Measurements from ENCODE around the gene KRI1.
A peak's percentile ranks its signal among the peaks of the same experiment; 100 is the strongest.

DNA sequence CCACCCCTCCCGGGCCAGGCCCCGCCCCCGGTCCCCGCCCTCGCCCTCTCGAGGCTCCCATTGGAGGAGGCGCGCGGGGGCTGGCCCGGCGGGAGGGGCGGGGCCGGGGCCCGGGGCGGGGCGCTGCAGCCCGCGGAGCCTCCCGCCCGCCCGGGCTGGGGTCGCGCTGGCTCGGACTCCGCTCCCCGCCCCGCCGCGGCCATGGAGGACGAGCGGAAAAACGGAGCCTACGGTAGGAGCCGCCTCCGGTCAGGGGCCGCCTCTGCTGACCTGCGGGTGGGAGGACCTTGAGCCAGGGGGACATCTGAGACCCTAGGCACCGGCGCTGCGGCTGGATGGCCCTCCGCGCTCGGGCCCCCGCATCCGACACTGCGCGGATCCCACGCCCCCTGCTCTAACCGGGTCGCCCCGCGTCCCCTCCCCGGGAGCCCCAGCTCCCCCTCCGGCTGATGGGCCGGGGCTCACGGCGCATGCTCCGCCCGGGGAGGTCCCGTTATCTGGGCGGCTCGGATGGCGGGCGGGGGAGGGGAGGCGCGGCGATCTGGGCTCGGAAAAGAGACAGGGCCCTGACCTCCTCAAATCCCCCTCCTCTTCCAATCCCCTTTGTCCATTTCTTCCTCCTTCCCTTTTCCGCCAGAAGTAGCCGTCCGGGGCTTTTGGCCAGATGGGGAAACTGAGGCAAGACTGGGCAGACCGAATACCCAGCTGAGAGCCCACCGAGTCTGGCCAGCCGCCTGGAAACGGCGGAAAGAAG is 36.7 kb upstream of the KRI1 start:
- TF ChIP-seq, protein P1, sequence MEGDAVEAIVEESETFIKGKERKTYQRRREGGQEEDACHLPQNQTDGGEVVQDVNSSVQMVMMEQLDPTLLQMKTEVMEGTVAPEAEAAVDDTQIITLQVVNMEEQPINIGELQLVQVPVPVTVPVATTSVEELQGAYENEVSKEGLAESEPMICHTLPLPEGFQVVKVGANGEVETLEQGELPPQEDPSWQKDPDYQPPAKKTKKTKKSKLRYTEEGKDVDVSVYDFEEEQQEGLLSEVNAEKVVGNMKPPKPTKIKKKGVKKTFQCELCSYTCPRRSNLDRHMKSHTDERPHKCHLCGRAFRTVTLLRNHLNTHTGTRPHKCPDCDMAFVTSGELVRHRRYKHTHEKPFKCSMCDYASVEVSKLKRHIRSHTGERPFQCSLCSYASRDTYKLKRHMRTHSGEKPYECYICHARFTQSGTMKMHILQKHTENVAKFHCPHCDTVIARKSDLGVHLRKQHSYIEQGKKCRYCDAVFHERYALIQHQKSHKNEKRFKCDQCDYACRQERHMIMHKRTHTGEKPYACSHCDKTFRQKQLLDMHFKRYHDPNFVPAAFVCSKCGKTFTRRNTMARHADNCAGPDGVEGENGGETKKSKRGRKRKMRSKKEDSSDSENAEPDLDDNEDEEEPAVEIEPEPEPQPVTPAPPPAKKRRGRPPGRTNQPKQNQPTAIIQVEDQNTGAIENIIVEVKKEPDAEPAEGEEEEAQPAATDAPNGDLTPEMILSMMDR (IDR thresholded peaks at IDR 0.05; ENCODE audit: low read depth, low read length, missing input control): no peak
- no peak for TF ChIP-seq REST (IDR thresholded peaks at IDR 0.05)
- TF ChIP-seq FOXA1 (IDR thresholded peaks at IDR 0.05): no peak
- peak; percentile 5 for TF ChIP-seq YY1 (IDR thresholded peaks at IDR 0.05)
- TF ChIP-seq, protein P2, sequence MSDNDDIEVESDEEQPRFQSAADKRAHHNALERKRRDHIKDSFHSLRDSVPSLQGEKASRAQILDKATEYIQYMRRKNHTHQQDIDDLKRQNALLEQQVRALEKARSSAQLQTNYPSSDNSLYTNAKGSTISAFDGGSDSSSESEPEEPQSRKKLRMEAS (IDR thresholded peaks at IDR 0.05): no peak
- TF ChIP-seq GABPA (IDR thresholded peaks at IDR 0.05 in 1 of 2, conservative IDR thresholded peaks at IDR 0.05 in 1 of 2): no peak
- TF ChIP-seq SP1 (IDR thresholded peaks at IDR 0.05): no peak
- TF ChIP-seq RAD21 (IDR thresholded peaks at IDR 0.05): no peak
